H1 (cell line): ENCODE data around the gene SLC9A3. TPM values are rescaled to one million over a fixed set of nuclear protein-coding genes. Genes with fewer than 3 reads are reported as not detected.
A peak's percentile ranks its signal among the peaks of the same experiment; 100 is the strongest.

Experiments used
- CTCF ChIA-PET: fragments of 300-600 bp; sonication (Branson Sonifier 250); formaldehyde crosslinking; loops from one replicate; lab custom pipeline; 2021; ENCODE audit not compliant: partially characterized antibody; lab: Charles Lee
- POLR2A ChIA-PET: fragments of 300-600 bp; sonication (Branson Sonifier 250); formaldehyde crosslinking; loops from one replicate; lab custom pipeline; 2021; ENCODE audit warnings: inconsistent platforms; ENCODE audit not compliant: partially characterized antibody; lab: Charles Lee
- DNase-seq, 2 experiments: peaks; one replicate each; pipeline versions ENCODE4 v3.0.0 to v3.0.0-alpha.2; 2010 to 2022; ENCODE audit warnings: low spot score in 2 of 2, low read depth in 1 of 2, mixed read lengths in 1 of 2
- FAIRE-seq: peaks from 2 replicates; lab custom pipeline; 2011; peaks lifted over from hg19 to GRCh38; lab: Jason Lieb, UNC
- H2AFZ ChIP-seq: 2 replicates; pipeline ENCODE4 v1.8.1; 2012; ENCODE audit warnings: low read length, inconsistent platforms
- H2AK5ac ChIP-seq: 2 replicates; pipeline ENCODE4 v1.6.1; 2013; ENCODE audit warnings: low read depth, low read length
- H2BK120ac ChIP-seq: replicated peaks from 2 replicates; pipeline ENCODE3; 2013; ENCODE audit warnings: low read depth, low read length, inconsistent platforms
- H2BK12ac ChIP-seq: 2 replicates; pipeline ENCODE4 v1.6.1; 2013; ENCODE audit warnings: low read depth, low read length
- H2BK15ac ChIP-seq: 2 replicates; pipeline ENCODE4 v1.6.1; 2013; ENCODE audit warnings: low read length
- H2BK20ac ChIP-seq: 2 replicates; pipeline ENCODE4 v1.6.1; 2013; ENCODE audit warnings: low read length
- H2BK5ac ChIP-seq: 2 replicates; pipeline ENCODE4 v1.6.1; 2013; ENCODE audit warnings: low read depth, low read length
- H3K14ac ChIP-seq: 2 replicates; pipeline ENCODE4 v1.6.1; 2013; ENCODE audit warnings: inconsistent platforms; ENCODE audit not compliant: insufficient read length
- H3K18ac ChIP-seq: 2 replicates; pipeline ENCODE4 v1.6.1; 2013; ENCODE audit warnings: low read length; ENCODE audit errors: extremely low read depth
- H3K23ac ChIP-seq: 2 replicates; pipeline ENCODE4 v1.6.1; 2013; ENCODE audit warnings: inconsistent platforms; ENCODE audit not compliant: insufficient read length
- H3K23me2 ChIP-seq: 2 replicates; pipeline ENCODE4 v1.6.1; 2013; ENCODE audit warnings: low read depth, low read length
- H3K27ac ChIP-seq: 2 replicates; pipeline ENCODE4 v1.6.1; 2011; ENCODE audit warnings: low read depth, low read length, inconsistent platforms
- H3K27me3 ChIP-seq, 4 experiments: replicated peaks in 1 of 4; 1 replicate in 1 of 4; 2 replicates in 3 of 4; pipeline versions ENCODE4 v1.6.1 to v1.8.1; 2011 to 2013; ENCODE audit warnings: low read length in 3 of 4, mild to moderate bottlenecking in 3 of 4, inconsistent platforms in 2 of 4, mixed read lengths in 2 of 4, moderate library complexity in 1 of 4; ENCODE audit not compliant: control insufficient read depth in 3 of 4, insufficient read depth in 3 of 4; ENCODE audit errors: extremely low read depth in 1 of 4
- H3K36me3 ChIP-seq, 4 experiments: 2 replicates each; pipeline versions ENCODE4 v1.6.1 to v1.8.1; 2011 to 2013; ENCODE audit warnings: mild to moderate bottlenecking in 4 of 4, low read length in 3 of 4, moderate library complexity in 2 of 4, control low read depth in 1 of 4, inconsistent platforms in 1 of 4; ENCODE audit not compliant: insufficient read depth in 4 of 4, control insufficient read depth in 2 of 4
- H3K4ac ChIP-seq: replicated peaks from 2 replicates; pipeline ENCODE3; 2013; ENCODE audit warnings: low read length, low read depth, mixed read lengths, inconsistent platforms; ENCODE audit not compliant: insufficient read length
- H3K4me1 ChIP-seq, 4 experiments: replicated peaks in 1 of 4; 1 replicate in 1 of 4; 2 replicates in 3 of 4; pipeline versions ENCODE4 v1.6.1 to v1.8.1; 2011 to 2013; ENCODE audit warnings: low read length in 3 of 4, inconsistent platforms in 2 of 4, mixed read lengths in 1 of 4; ENCODE audit not compliant: insufficient read depth in 4 of 4, control insufficient read depth in 3 of 4
- H3K4me2 ChIP-seq, 2 experiments: 2 replicates each; pipeline versions ENCODE4 v1.6.1 to v1.8.1; 2011 to 2013; ENCODE audit warnings: low read depth in 2 of 2, low read length in 2 of 2, control low read depth in 1 of 2, inconsistent platforms in 1 of 2, mild to moderate bottlenecking in 1 of 2; ENCODE audit not compliant: insufficient read depth in 1 of 2
- H3K4me3 ChIP-seq, 4 experiments: fragments of 200-600, 300-600 bp in 1 of 4; sonication (generic), shearing (Covaris generic), sonication (Bioruptor Twin) in 1 of 4; 2 replicates each; pipeline versions ENCODE4 v1.5.1 to v1.8.1; 2011 to 2016; ENCODE audit warnings: low read length in 4 of 4, low read depth in 3 of 4, control low read depth in 2 of 4, inconsistent platforms in 2 of 4, mild to moderate bottlenecking in 2 of 4, mixed read lengths in 1 of 4, moderate library complexity in 1 of 4; ENCODE audit not compliant: insufficient read depth in 2 of 4; ENCODE audit errors: extremely low read depth in 1 of 4
- H3K56ac ChIP-seq: replicated peaks from 2 replicates; pipeline ENCODE3; 2013; ENCODE audit warnings: low read depth, mild to moderate bottlenecking, mixed read lengths, low read length, inconsistent platforms; ENCODE audit not compliant: insufficient read length
- H3K79me1 ChIP-seq: 2 replicates; pipeline ENCODE4 v1.6.1; 2013; ENCODE audit warnings: low read depth, low read length, control low read depth
- H3K79me2 ChIP-seq, 2 experiments: 2 replicates each; pipeline versions ENCODE4 v1.6.1 to v1.8.1; 2012 to 2013; ENCODE audit warnings: low read length in 2 of 2, mild to moderate bottlenecking in 2 of 2, inconsistent platforms in 1 of 2; ENCODE audit not compliant: insufficient read depth in 2 of 2, control insufficient read depth in 1 of 2
- H3K9ac ChIP-seq, 4 experiments: replicated peaks in 1 of 4; 1 replicate in 1 of 4; 2 replicates in 3 of 4; pipeline versions ENCODE4 v1.6.1 to v1.8.1; 2011 to 2013; ENCODE audit warnings: low read depth in 3 of 4, low read length in 3 of 4, control low read depth in 2 of 4, mild to moderate bottlenecking in 2 of 4, moderate library complexity in 2 of 4, inconsistent platforms in 1 of 4; ENCODE audit errors: extremely low read depth in 1 of 4
- H3K9me3 ChIP-seq, 2 experiments: 2 replicates each; pipeline versions ENCODE4 v1.6.1 to v1.8.1; 2012 to 2013; ENCODE audit warnings: mild to moderate bottlenecking in 2 of 2, moderate library complexity in 2 of 2, control low read depth in 1 of 2, inconsistent platforms in 1 of 2, low read depth in 1 of 2, low read length in 1 of 2, mixed read lengths in 1 of 2; ENCODE audit not compliant: insufficient read depth in 2 of 2
- H4K20me1 ChIP-seq, 2 experiments: replicated peaks in 1 of 2; 2 replicates each; pipeline versions ENCODE3 to v1.8.1; 2011 to 2013; ENCODE audit warnings: inconsistent platforms in 2 of 2, low read length in 2 of 2, mild to moderate bottlenecking in 1 of 2; ENCODE audit not compliant: insufficient read depth in 2 of 2, control insufficient read depth in 1 of 2
- H4K5ac ChIP-seq: 2 replicates; pipeline ENCODE4 v1.6.1; 2013; ENCODE audit warnings: low read length, low read depth, mixed read lengths, inconsistent platforms; ENCODE audit not compliant: insufficient read length
- H4K8ac ChIP-seq: 2 replicates; pipeline ENCODE4 v1.8.0; 2013; ENCODE audit warnings: mild to moderate bottlenecking, moderate library complexity, low read length, inconsistent platforms; ENCODE audit not compliant: insufficient read depth; ENCODE audit errors: extremely low read depth
- H4K91ac ChIP-seq: replicated peaks from 2 replicates; pipeline ENCODE3; 2013; ENCODE audit warnings: low read length, mixed read lengths, inconsistent platforms; ENCODE audit not compliant: insufficient read length
- BACH1 ChIP-seq: IDR thresholded peaks from 2 replicates; pipeline ENCODE4 v1.6.1; 2012; ENCODE audit warnings: low read length, improper control_type of control experiment
- GABPA ChIP-seq: IDR thresholded peaks from 2 replicates; pipeline ENCODE4 v1.6.1; 2011; ENCODE audit warnings: mild to moderate bottlenecking, low read length, moderate library complexity, borderline replicate concordance; ENCODE audit not compliant: insufficient read depth
- RXRA ChIP-seq: IDR thresholded peaks from 2 replicates; pipeline ENCODE4 v1.6.1; 2011; ENCODE audit warnings: low read depth, mild to moderate bottlenecking, low read length, moderate library complexity; ENCODE audit not compliant: insufficient read depth
- WGBS, 2 experiments: shearing (Covaris generic) in 1 of 2; methylation state at CpG; one replicate each; pipeline versions ENCODE4 v1.1.6 to v1.1.7; 2013 to 2015; ENCODE audit warnings: low lambda C conversion rate in 2 of 2, mixed read lengths in 2 of 2, inconsistent platforms in 1 of 2, low coverage in 1 of 2, missing lambda C conversion rate in 1 of 2; ENCODE audit not compliant: insufficient replicate concordance in 2 of 2, insufficient coverage in 1 of 2, insufficient read length in 1 of 2; ENCODE audit errors: extremely low coverage in 1 of 2, missing lambda C conversion rate in 1 of 2; 5-methylcytosine and 5-hydroxymethylcytosine counted together
- polyA plus RNA-seq, 7 experiments: library from polyadenylated mRNA; depleted of rRNA in 3 of 7; stranded (reverse) in 5 of 7; unstranded in 2 of 7; fragments of >200 nt in 5 of 7; fragments of 200-250 nt in 2 of 7; gene quantifications; 1 replicate in 5 of 7; 2 replicates in 1 of 7; 4 replicates in 1 of 7; pipeline versions ENCODE4 v1.2.1 to v1.2.3, GENCODE V29; 2011 to 2013; ENCODE audit warnings: missing spikeins in 2 of 7, mixed read lengths in 2 of 7
- total RNA-seq: library from RNA; stranded (reverse); fragmentation: NEBNext Ultra II Directional; extraction: Animal tissue kit (Norgen Biotek cat#: 25700); gene quantifications from 2 replicates; pipeline ENCODE4 v1.2.1, GENCODE V29; 2021

SLC9A3 gene
- total and polyA plus RNA-seq, 2 of the 8 experiments (the other 6 are each of a cell fraction or from before 2014, with no cell fraction given): 0.95 to 1.0 TPM

- Histone ChIP-seq H3K14ac (no peak overlapping the region), H3K9me3 (no peaks in the 10 kb centered on the region), H2BK15ac (no peak overlapping the region), H3K27me3 (peaks cover 0 to 27% (median 14%) of the 10 kb centered on the region in 4 experiments; a peak in 6 of 7 replicates), H3K56ac (no peak overlapping the region), H2BK20ac (no peak overlapping the region), H2BK120ac (no peak overlapping the region), H3K79me2 (no peaks in the 10 kb centered on the region), H3K4me1 (peaks cover 0 to 7% (median under 1%) of the 10 kb centered on the region in 4 experiments; a peak in 2 of 7 replicates), H3K79me1 (no peaks in the 10 kb centered on the region), H3K27ac (no peak overlapping the region), H4K91ac (no peak overlapping the region), H2AFZ (no peak overlapping the region), H2BK12ac (no peak overlapping the region), H3K36me3 (no peaks in the 10 kb centered on the region), H3K23ac (no peak overlapping the region), H3K4me2 (no peak overlapping the region), H2BK5ac (no peak overlapping the region), H4K5ac (no peak overlapping the region), H4K8ac (peak overlapping the region; percentile 35; the same call in 1 of the 2 replicates), H3K9ac (no peak overlapping the region), H3K4ac (no peak overlapping the region), H3K4me3 (no peak overlapping the region), H4K20me1 (no peaks in the 10 kb centered on the region), H3K18ac (no peak overlapping the region), H3K23me2 (0 out of 2 replicates have a peak, but pooled peaks cover 1% of the 10 kb centered on the region), H2AK5ac (no peak overlapping the region)
- no peak for FAIRE-seq
- DNase-seq: no peak
- TF ChIP-seq BACH1 (no peak), RXRA (no peak), GABPA (no peak)
- WGBS, 2 experiments: 87% methylated on average over 32 of the region's 32 CpGs; no CpG with 5 or more reads in 1 of the 2 experiments
- ChIA-PET CTCF (interaction anchor here (1.2 kb wide), 1 partner anchor 53 kb away, joined by 3 read pairs; no protein-coding TSS in a partner anchor), POLR2A (no interaction called here)
Measured at GRCh38 chr5:499233-500209, 24.7 kb downstream of the SLC9A3 start.
